ENCODE results near the gene TRIM33.

- no peak for TF ChIP-seq CTCF (conservative IDR thresholded peaks at IDR 0.05)
- no peak for TF ChIP-seq ZFX (IDR thresholded peaks at IDR 0.05)
These were observed 71.6 kb downstream of the TRIM33 start for GRCh38 chr1:114439369-114439768.
